NCI-H2107 treated with DMSO at 0.1 percent for 48 hours (cell line): ENCODE data around the gene AGXT.

Experiments used
- DNase-seq: peaks from one replicate; lab custom pipeline; 2025; ENCODE audit not compliant: unreplicated experiment; lab: John Stamatoyannopoulos, UW

The AGXT gene

GRCh38 chr2:240868286-240869108 lies at the start of gene AGXT:
AGXT (plus strand) TSS chr2:240868824; CDS start chr2:240868866, 42 bp downstream.
- no peak for DNase-seq

GRCh38 chr2:240819126-240819857 lies 49.3 kb upstream of the AGXT start:
- DNase-seq, result no peak

- DNase-seq, result peak; percentile 45
Observed at GRCh38 chr2:240819858-240820606, 48.6 kb upstream of the AGXT start, which contains the start of gene KIF1A. KIF1A (minus strand) TSS chr2:240820219; CDS start chr2:240797752, 22,467 bp downstream.

GRCh38 chr2:240820607-240821428 lies 47.8 kb upstream of the AGXT start:
- DNase-seq, result peak; percentile 54

- no peak for DNase-seq
Observed at GRCh38 chr2:240821429-240821778, 47.2 kb upstream of the AGXT start.

- peak; percentile 12 for DNase-seq
Observed at GRCh38 chr2:240822280-240822847, 46.3 kb upstream of the AGXT start.

GRCh38 chr2:240823449-240824336 lies 44.9 kb upstream of the AGXT start:
- peak; percentile 21 for DNase-seq

GRCh38 chr2:240825476-240825875 lies 43.1 kb upstream of the AGXT start:
- DNase-seq, result no peak

- no peak for DNase-seq
Observed at GRCh38 chr2:240831594-240832204, 36.9 kb upstream of the AGXT start.

- peak; percentile 59 for DNase-seq
Observed at GRCh38 chr2:240832205-240832727, 36.4 kb upstream of the AGXT start.

- no peak for DNase-seq
Observed at GRCh38 chr2:240832921-240833494, 35.6 kb upstream of the AGXT start.

GRCh38 chr2:240833724-240834285 lies 34.8 kb upstream of the AGXT start:
- no peak for DNase-seq

GRCh38 chr2:240834377-240834975 lies 34.1 kb upstream of the AGXT start:
- DNase-seq, result no peak

GRCh38 chr2:240835528-240835927 lies 33.1 kb upstream of the AGXT start:
- DNase-seq, result no peak

- no peak for DNase-seq
Observed at GRCh38 chr2:240836781-240837467, 31.7 kb upstream of the AGXT start.

- DNase-seq, result no peak
Observed at GRCh38 chr2:240837621-240838020, 31.0 kb upstream of the AGXT start.
